ENCODE results near the gene SMIM29.

The SMIM29 gene

DNA sequence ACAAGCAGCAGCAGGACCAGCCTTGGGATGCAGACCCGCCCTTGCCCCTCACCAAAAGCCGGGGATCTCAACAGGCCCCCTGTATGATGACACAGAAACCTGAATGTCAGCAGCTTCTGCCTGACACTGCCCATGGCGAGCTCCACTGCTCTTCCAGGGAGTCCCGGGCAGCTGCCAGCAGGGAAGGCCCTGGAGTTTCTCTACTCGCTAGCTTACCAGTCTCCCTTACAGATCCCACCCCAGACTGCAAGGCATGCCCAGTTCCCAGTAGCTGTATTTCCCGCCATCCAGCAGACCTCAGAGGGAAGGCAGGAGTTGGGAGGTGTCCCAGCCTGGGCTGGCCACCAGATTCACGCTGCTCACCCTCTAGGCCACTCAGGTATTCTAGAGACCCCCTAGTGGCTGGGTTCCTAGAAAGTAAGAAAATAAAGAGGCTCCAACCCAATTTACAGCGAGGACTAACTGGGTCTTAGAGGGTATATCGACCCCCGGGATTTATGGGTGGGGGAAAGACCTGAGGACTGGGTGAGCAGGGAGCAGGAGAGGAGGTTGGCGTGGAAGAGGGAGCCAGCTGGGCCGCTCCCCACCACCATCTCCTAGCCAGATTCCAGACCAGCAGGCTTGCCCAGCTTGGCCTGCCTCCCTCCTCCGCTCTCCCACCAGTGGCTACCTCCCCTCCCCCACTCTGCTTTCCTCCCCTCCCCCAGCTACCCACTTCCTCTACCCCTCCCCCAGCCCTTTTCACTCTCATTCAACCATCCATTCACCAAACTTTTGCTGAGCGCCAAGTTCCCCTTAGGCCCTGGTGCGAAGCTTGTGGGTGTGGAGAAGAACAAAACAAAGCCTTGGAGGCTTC, 21.8 kb downstream of the SMIM29 start:
- no peak for DNase-seq (ENCODE audit: low read depth, low spot score)

DNA sequence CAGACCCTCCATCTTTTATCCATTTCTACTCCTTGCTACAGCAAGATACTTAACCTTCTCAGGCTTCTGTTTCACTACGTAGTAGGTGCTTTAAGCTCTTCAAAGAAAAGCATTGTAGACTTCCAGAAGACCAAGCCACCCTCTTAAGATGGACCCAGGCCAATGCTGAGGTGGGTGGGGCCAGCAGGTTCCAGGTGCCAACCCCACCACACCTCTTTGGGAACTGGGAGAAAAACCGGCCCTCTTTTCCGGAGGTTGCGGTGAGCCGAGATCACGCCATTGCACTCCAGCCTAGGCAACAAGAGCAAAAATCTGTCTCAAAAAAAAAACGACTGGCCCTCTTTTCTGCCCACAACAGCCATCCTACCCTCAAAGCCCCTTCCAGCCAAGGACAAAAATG, 22.7 kb downstream of the SMIM29 start:
- DNase-seq (ENCODE audit: low read depth, low spot score) = no peak

DNA sequence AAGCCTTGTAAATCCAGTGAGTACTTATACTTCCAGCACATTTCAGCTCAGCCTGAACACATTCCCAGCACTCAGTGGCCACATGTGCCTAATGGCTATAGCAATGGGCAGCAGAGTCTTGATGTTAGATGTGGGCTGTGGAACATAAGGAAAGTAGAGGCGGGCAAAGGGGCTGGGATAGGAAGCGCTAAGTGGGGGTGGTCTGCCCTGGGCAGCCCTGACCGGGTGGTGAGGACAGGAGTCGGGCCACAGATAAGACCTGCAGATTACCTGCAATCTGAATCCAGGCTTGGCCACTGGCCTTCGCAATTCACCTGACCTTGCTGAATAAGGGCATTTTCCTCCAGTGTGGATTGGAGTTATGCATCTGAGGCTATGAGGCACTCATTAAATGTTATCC, 23.3 kb downstream of the SMIM29 start:
- no peak for DNase-seq (ENCODE audit: low read depth, low spot score)

DNA sequence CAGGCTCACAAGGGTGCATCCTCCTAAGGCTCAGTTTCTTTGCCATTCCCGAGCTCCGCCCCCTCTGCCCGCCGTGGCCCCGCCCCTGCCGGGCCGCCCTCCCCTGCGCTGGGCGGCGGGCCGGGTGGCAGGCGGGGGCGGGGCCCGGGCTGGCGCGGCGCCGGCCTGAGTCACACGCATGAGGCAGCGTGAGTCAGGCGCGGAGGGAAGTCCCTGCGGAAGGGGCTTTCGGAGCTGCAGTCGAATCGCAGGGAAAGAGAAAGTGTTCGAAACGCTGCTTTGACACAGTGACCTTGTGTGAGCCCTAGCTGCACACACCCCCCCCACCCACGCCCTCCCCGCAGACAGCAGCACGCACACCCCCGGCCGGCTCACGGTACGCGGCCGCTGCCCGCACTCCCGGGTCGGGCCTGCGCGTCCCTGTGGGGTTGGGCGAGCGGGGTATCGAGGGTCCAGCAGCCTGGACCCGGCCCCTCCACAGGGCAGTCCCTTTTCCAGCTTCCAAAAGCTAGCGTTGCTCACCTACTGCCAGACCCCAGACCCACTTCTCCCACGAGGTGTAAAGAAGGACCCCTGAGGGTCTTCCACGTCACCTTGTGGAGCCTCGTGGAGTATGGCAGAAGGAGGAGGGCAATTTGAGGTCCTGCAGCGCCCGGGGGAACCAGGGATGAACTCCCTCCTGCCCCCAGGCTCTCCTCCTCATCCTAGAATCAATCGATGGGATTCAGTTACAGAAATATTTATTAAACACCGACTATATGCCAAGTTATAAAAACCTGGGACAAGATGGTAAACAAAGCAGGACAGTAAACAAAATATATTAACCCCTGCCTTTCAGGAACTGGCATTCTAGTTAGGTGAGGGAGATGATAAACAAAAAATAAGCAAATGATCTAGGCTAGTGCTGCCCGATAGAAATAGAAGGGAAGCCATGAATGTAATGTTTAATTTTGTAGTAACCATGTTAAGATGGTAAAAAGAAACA, 24.6 kb downstream of the SMIM29 start:
- peak; percentile 98 for DNase-seq (ENCODE audit: low read depth, low spot score)

DNA sequence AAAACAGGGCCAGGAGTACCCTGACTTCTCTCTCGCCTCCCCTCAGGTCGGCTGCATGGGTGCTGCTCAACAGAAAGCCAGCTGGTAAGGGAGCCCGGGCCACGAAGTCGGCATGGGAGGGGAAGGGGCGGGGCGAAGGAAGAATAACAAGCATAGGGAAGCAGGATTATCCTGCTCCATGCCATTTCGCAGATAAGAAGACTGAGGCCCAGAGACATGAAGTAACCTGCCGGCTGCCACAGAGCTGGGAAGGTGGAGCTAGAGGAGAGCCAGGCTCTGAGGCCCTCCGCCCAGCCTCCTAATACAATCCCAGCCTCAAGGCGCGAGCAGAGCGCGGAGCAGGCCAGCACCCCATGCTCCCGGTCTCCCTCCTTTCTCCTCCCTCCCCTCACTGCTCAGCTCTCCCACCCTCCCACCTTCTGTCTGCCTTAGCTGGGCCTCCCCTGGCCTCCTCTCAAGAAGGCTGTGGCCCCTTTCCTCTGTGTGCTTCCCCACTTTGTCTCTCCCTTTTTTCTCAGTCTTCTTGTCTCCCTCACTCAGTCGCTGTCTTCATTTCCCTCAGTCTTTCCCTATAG, 25.3 kb downstream of the SMIM29 start:
- no peak for DNase-seq (ENCODE audit: low read depth, low spot score)

DNA sequence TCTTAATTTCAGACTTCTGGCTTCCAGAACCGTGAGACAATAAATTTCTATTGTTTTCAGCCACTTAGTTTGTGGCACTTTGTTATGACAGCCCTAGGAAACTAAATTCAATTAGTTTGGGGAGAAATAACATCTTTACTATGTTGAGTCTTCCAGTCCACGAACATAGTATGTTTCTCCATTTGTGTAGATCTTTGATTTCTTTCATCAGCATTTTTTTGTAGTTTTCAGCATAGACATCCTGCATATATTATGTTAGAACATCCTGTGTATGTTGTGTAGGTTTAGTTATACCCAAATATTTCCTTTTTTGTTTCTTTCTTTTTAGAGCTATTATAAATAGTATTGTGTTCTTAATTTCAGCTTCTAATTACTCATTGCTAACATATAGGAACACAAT, 30.1 kb downstream of the SMIM29 start:
- no peak for DNase-seq (ENCODE audit: low read depth, low spot score)

DNA sequence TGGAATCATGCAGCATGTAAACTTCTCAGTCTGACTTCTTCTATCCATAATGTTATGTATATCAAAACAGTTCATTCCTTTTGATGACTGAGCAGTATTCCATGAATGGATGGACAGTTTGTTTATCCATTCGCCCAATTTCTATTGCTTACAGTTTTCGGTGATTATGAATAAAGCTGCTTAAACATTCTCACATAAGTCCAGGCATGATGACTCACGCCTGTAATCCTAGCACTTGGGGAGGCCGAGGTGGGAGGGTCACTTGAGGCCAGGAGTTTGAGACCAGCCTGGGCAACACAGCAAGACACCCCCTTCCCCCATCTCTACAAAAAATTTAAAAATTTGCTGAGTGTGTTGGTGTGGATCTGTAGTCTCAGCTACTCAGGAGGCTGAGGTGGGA, 35.0 kb downstream of the SMIM29 start:
- no peak for DNase-seq (ENCODE audit: low read depth, low spot score)

DNA sequence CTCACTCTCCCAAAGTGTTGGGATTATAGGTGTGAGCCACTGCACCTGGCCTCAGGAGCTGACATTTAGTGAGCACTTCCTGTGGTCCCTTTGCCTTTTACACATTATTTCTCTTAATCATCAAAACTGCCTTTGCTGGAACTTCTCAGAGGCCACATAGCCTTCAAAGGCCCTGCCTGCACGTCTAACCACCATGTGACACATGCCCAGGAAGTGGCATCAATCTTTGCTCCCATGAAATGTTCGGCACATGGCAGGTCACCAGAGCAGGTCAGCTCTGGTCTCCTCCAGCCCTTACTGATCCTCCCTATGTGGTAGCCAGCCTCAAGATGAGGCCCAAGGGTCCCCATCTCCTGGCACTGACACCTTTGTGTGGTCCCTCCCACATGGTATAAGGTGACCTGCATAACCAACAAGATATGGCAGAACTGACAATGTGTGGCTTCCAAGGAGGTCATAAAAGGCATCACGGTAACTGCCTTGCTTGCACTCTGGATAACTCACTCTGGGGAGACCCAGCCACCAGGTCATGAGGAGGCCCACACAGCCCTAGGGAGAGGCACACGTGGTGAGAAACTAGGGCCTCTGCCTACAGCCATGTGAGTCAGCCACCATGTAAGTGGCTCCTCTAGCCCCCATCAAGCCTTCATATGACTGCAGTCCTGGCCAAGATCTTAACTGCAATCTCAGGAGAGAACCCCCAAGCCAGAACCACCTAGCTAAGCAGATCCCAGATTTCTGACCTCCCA, 40.9 kb downstream of the SMIM29 start:
- DNase-seq (ENCODE audit: low read depth, low spot score) = no peak

DNA sequence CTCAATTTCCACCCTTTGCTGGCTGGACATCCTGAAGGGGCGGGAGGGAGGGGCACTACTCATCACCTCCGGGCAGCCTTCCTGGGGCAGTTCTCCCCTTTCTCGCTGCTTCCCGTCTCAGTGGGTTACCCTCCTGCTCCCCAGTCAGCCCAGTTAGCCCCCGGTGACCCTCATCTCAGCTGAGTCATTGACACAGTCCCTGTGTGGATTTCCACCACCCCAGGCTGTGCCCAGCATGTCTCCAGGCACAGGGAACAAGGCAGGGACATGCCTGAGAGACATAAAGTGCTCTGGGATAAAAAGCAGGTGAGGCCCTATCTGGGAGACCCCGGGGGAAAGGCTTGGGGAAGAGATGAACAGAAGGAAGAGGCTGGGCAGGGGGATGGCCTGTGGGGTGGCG, 42.1 kb downstream of the SMIM29 start:
- no peak for DNase-seq (ENCODE audit: low read depth, low spot score)

DNA sequence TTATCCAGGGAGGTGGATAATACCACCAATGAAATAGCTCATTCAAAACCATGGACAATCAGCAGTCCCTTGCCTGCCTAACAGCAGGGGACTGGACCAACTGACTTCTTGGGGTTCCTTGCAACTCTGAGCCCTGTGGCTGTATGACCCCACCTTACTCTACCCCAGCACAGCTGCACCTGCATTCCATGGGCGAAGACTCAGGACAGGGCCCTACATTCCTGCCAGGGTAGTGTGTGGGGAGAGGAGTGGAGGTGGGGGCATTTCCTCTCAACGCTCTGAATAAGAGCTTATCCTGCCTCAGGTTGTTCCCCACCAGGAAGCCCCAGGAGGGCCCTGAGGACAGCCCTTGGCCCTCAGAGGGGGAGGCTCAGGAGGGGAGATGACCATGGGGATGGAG, 42.9 kb downstream of the SMIM29 start:
- no peak for DNase-seq (ENCODE audit: low read depth, low spot score)

DNA sequence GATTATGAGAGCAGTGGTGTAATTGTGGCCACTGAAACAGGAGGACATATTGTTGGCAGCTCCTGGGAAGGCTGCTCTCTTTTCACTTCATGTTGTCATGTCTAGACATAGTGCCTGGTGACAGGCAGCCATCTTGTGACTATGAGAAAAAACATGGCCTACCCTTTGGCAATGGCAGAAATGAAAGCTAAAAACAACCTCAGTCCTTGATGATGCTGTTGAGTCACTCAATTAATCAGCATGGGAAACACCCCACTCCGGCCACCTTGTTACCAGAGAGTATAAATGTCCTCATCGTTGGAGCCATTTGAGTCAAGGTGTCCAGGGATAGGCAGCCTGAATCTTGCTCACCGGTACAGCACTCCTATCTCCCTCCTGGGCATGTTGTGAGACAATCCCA, 43.3 kb downstream of the SMIM29 start:
- no peak for DNase-seq (ENCODE audit: low read depth, low spot score)

DNA sequence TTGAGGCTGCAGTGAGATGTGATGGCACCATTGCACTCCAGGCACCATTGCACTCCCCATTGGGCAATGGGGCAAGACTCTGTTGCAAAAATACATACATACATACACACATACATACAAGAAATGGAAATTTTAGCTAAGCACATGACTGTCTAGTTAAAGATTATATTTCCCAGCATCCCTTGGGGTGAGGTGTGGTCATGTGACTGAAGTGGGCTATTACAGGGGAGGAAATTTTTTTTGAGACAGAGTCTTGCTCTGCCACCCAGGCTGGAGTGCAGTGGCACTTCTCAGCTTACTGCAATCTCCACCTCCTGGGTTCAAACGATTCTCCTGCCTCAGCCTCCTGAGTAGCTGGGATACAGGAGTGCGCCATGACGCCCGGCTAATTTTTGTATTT, 44.1 kb downstream of the SMIM29 start:
- no peak for DNase-seq (ENCODE audit: low read depth, low spot score)

DNA sequence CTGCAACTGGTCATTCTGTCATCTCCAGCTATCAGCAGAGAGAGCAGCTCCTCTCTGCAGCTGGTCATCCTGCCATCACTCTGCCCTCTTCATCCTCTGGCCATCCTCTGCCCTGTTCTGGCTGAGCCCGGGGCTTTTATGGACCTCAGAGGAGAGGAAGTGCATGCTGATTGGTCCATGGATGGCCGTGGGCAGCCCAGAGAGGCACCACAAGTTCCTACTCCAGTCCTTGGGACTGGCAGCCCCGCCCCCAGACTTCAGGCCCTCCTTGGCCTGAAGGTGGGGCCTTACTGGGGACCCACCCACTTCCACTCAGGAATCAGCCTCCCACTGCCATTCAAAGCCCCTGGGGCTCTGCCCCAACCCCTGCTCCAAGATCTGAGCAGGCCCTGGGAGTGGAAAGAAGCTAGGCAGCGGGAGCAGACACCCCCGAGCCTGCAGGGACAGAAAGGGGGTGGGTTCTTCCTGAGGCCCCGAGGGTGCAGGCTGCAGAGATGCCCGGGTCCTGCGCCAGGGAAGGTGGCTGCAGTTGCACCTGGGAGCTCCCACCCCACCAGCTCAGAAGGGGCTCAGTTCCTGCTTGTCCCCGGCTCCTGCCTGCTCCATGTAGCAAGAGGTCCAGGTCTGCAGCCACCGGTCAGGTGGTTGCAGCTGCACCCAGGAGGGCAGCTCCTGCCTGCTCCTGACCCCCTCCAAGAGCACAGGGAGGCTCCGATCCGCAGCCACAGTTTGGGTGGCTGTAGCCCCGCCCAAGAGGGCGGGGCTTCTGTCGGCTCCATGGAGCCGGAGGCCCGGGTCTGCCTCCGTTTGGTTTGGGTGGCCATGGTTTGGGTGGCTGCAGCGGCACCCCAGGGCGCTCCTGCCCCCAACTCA, 46.2 kb downstream of the SMIM29 start:
- DNase-seq (ENCODE audit: low read depth, low spot score) = no peak

DNA sequence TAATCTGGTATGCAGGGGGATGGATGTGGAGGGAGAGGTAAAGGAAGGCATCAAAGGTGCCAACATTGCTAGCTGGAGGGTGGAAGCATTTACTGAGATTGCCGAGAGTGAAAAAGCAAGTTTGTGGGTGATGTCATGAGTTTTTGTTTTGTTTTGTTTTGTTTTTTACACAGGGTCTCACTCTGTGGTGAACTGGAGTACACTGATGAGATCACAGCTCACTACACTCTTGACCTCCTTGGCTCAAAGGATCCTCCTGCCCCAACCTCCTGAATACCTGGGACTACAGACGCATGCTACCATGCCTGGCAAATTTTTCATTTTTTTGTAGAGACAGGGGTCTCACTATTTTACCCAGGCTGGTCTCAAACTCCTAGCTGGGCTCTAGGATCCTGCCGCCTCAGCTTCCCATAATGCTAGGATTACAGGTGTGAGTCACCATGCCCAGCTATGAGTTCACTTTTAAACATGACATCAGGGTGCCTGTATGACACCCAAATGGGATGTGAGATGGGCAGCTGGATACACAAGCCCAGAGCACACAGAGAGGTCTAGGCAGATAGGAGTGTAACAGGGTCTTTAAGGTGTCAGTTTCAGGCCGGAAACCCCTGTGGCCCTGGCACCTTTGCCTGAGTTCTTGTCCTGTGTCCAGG, 47.2 kb downstream of the SMIM29 start:
- no peak for DNase-seq (ENCODE audit: low read depth, low spot score)

DNA sequence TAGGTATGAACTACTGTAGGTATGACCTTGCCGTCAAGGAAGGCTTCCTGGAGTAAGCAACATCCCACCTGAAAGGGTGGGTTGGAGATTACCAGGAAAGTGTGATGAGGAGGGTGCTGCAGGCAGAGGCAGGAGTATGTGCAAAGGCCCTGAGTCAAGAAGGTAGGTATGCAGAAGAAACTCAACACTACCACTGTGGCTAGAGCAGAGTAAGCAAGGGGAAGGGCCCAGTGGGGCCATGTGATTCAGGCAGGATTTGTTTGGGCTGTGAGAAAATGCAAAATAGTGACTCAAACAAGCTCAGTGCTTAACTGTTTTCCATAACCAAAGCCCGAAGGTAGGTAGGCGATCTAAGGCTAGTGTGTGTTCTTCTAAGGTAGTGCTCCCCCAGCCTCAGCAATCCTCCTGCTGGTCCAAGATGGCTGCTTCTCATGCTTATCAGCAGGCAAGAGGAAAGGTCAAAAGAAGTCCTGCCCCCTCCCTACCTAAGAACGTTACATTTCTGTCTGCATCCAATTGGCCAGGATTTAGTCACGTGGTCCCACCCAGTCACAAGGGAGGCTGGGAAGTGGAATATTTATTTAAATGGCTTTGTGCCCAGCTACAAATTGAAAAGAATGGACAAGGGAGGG, 48.4 kb downstream of the SMIM29 start:
- DNase-seq (ENCODE audit: low read depth, low spot score) = no peak

DNA sequence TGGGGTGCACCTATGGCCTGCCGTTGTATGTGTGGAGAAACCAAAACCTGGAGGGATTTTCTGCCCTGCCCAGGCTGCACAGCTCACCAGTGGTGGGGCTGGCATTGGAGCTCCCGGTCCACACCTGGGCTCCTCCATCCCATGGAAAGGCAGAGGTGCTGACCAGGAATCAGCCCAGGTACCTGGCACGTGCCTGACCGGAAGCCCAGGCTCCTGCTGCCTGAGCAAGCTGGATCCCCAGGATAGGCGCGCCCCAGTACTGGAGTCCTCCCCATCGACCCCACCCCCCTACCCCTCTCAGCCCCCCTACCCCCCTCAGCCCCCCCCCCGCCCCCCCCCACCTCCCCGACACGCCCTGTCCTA, 52.0 kb downstream of the SMIM29 start:
- DNase-seq (ENCODE audit: low read depth, low spot score) = no peak
